K562 (cell line): Measurements from ENCODE around the gene PLEKHA1. TPM values are rescaled to one million over a fixed set of nuclear protein-coding genes. Genes with fewer than 3 reads are reported as not detected.

ENCODE experiments used
- ATAC-seq: fragments of 200-7000 bp; cut with Tn5 transposase; 3 replicates; pipeline ENCODE4 v1.9.1; 2020; ENCODE audit warnings: moderate library complexity
- BruUV-seq: library from RNA; stranded (reverse); fragments of 400-500 nt; replicated peaks from 2 replicates; lab custom pipeline; 2021; lab: Mats Ljungman, UMichigan
- CTCF ChIA-PET: fragments of 300-600 bp; formaldehyde crosslinking; extraction: SDS; loops from one replicate; lab custom pipeline; 2021; ENCODE audit warnings: low intra/inter-chr PET ratio; lab: Yijun Ruan, JAX
- POLR2A ChIA-PET: fragments of 300-600, 350-650 bp; sonication (Branson Sonifier 250); formaldehyde crosslinking; extraction: SDS; loops from one replicate; lab custom pipeline; 2021; ENCODE audit warnings: antibody characterized with exemption, inconsistent platforms; lab: Yijun Ruan, JAX
- DNase-seq, 4 experiments: peaks; one replicate each; pipeline versions ENCODE4 v3.0.0 to v3.0.0-alpha.2; 2011 to 2018; ENCODE audit warnings: low spot score in 3 of 4, mixed read lengths in 3 of 4; ENCODE audit errors: extremely low read depth in 1 of 4
- FAIRE-seq: peaks from 2 replicates; lab custom pipeline; 2011; peaks lifted over from hg19 to GRCh38; lab: Jason Lieb, UNC
- H2AFZ ChIP-seq: 2 replicates; pipeline ENCODE4 v1.6.0; 2011; ENCODE audit warnings: low read depth, low read length, control low read depth, inconsistent platforms
- H3K27ac ChIP-seq: fragments of 200-600 bp; 3 replicates; pipeline ENCODE4 v1.8.0; 2011; ENCODE audit warnings: low read depth, mild to moderate bottlenecking, control low read depth, inconsistent platforms, low read length, moderate library complexity, mixed read lengths; ENCODE audit errors: extremely low read depth
- H3K27me3 ChIP-seq, 2 experiments: fragments of 300-600 bp in 1 of 2; 2 replicates in 1 of 2; 3 replicates in 1 of 2; pipeline versions ENCODE4 v1.6.0 to v1.8.0; 2011; ENCODE audit warnings: inconsistent platforms in 2 of 2, low read length in 2 of 2, mild to moderate bottlenecking in 1 of 2, mixed read lengths in 1 of 2, moderate library complexity in 1 of 2; ENCODE audit not compliant: control insufficient read depth in 2 of 2, insufficient read depth in 2 of 2
- H3K36me3 ChIP-seq: fragments of 300-600 bp; 3 replicates; pipeline ENCODE4 v1.8.0; 2011; ENCODE audit warnings: mild to moderate bottlenecking, low read length, inconsistent platforms; ENCODE audit not compliant: control insufficient read depth, insufficient read depth
- H3K4me1 ChIP-seq, 2 experiments: fragments of 200-600 bp in 1 of 2; replicated peaks in 1 of 2; 2 replicates in 1 of 2; 3 replicates in 1 of 2; pipeline versions ENCODE4 v1.5.1 to v1.8.0; 2011; ENCODE audit warnings: inconsistent platforms in 2 of 2, low read length in 2 of 2, mild to moderate bottlenecking in 1 of 2, mixed read lengths in 1 of 2, moderate library complexity in 1 of 2; ENCODE audit not compliant: control insufficient read depth in 2 of 2, insufficient read depth in 2 of 2
- H3K4me2 ChIP-seq: 2 replicates; pipeline ENCODE4 v1.6.1; 2011; ENCODE audit warnings: low read length, control low read depth, inconsistent platforms, mixed read lengths; ENCODE audit not compliant: insufficient read depth
- H3K4me3 ChIP-seq: fragments of 200-600 bp; sonication (generic), shearing (Covaris generic); 2 replicates; pipeline ENCODE4 v1.5.1; 2016; ENCODE audit warnings: control low read depth, inconsistent platforms
- H3K79me2 ChIP-seq: fragments of 200-600 bp; 3 replicates; pipeline ENCODE4 v1.8.0; 2011; ENCODE audit warnings: low read length, inconsistent platforms; ENCODE audit not compliant: control insufficient read depth, insufficient read depth
- H3K9ac ChIP-seq, 2 experiments: 2 replicates each; pipeline versions ENCODE4 v1.6.0 to v1.6.1; 2011; ENCODE audit warnings: low read depth in 2 of 2, low read length in 2 of 2, control low read depth in 1 of 2, inconsistent platforms in 1 of 2, mild to moderate bottlenecking in 1 of 2, mixed read lengths in 1 of 2; ENCODE audit not compliant: insufficient read depth in 1 of 2
- H3K9me1 ChIP-seq: one replicate; pipeline ENCODE4 v1.6.0; 2011; ENCODE audit warnings: inconsistent platforms, mild to moderate bottlenecking, low read length, moderate library complexity; ENCODE audit not compliant: control insufficient read depth, insufficient read depth
- H3K9me3 ChIP-seq: replicated peaks from 2 replicates; pipeline ENCODE4 v1.5.1; 2011; ENCODE audit warnings: low read depth, low read length, inconsistent platforms; ENCODE audit not compliant: control insufficient read depth, insufficient read depth
- H4K20me1 ChIP-seq: replicated peaks from 2 replicates; pipeline ENCODE4 v1.6.1; 2011; ENCODE audit warnings: low read length, inconsistent platforms, mixed read lengths; ENCODE audit not compliant: control insufficient read depth, insufficient read depth
- BACH1 ChIP-seq: fragments of 200-800 bp; sonication (Bioruptor generic); IDR thresholded peaks from 2 replicates; pipeline ENCODE4 v1.6.1; 2016; ENCODE audit warnings: missing genetic modification characterization, missing compliant biosample characterization
- CBX2 ChIP-seq: fragments of 200-600 bp; sonication (generic); IDR thresholded peaks from one replicate; pipeline ENCODE4 v1.6.1; 2012; ENCODE audit warnings: mild to moderate bottlenecking, low read length, inconsistent platforms; ENCODE audit not compliant: insufficient read depth, poor library complexity, severe bottlenecking
- CEBPG ChIP-seq, 3 experiments: fragments of 200-800 bp in 1 of 3; sonication (Bioruptor generic) in 1 of 3; sonication (generic) in 1 of 3; formaldehyde crosslinking in 1 of 3; IDR thresholded peaks in 2 of 3; conservative IDR thresholded peaks in 1 of 3; 2 replicates each; pipeline versions ENCODE4 v1.6.1 to v1.8.0; 2016 to 2022; ENCODE audit warnings: missing compliant biosample characterization in 2 of 3, missing genetic modification characterization in 2 of 3, mild to moderate bottlenecking in 1 of 3, missing genetic modification reagents in 1 of 3
- ESRRA ChIP-seq: fragments of 450-650 bp; IDR thresholded peaks from 2 replicates; pipeline ENCODE4 v1.6.1; 2014; ENCODE audit warnings: low read depth, mild to moderate bottlenecking, moderate library complexity, borderline replicate concordance
- FOXK2 ChIP-seq, 2 experiments: fragments of 450-650 bp; IDR thresholded peaks in 1 of 2; conservative IDR thresholded peaks in 1 of 2; 2 replicates each; pipeline ENCODE4 v1.6.1; 2016; ENCODE audit warnings: low read depth in 2 of 2, mild to moderate bottlenecking in 1 of 2
- FOXM1 ChIP-seq, 2 experiments: fragments of 450-650 bp in 1 of 2; sonication (generic) in 1 of 2; formaldehyde crosslinking in 1 of 2; IDR thresholded peaks; 2 replicates each; pipeline versions ENCODE4 v1.6.1 to v1.9.0; 2017 to 2022; ENCODE audit warnings: low read depth in 2 of 2, mild to moderate bottlenecking in 2 of 2, missing genetic modification reagents in 1 of 2, moderate library complexity in 1 of 2
- MAFK ChIP-seq: IDR thresholded peaks from 2 replicates; pipeline ENCODE4 v1.6.1; 2011; ENCODE audit warnings: low read length, improper control_type of control experiment
- NONO ChIP-seq, 2 experiments: fragments of 200-400 bp in 1 of 2; fragments of 450-650 bp in 1 of 2; formaldehyde crosslinking in 1 of 2; IDR thresholded peaks; 2 replicates each; pipeline ENCODE4 v1.6.1; 2017; ENCODE audit warnings: low read depth in 2 of 2, mild to moderate bottlenecking in 2 of 2, moderate library complexity in 2 of 2, low read length in 1 of 2
- POLR3G ChIP-seq: IDR thresholded peaks from 2 replicates; pipeline ENCODE4 v1.6.1; 2011; ENCODE audit not compliant: insufficient read length, insufficient replicate concordance; ENCODE audit errors: extremely low read depth
- RNF2 ChIP-seq: sonication (generic); IDR thresholded peaks from 2 replicates; pipeline ENCODE4 v1.6.1; 2016
- THRAP3 ChIP-seq: fragments of 450-650 bp; IDR thresholded peaks from 2 replicates; pipeline ENCODE4 v1.6.1; 2016; ENCODE audit warnings: mild to moderate bottlenecking, inconsistent platforms, borderline replicate concordance
- TSC22D4 ChIP-seq: fragments of 450-650 bp; IDR thresholded peaks from 2 replicates; pipeline ENCODE4 v1.6.1; 2016; ENCODE audit warnings: missing genetic modification characterization, missing biosample characterization, control low read depth
- YY1 ChIP-seq, 3 experiments: IDR thresholded peaks; 2 replicates each; pipeline ENCODE4 v1.6.1; 2011; ENCODE audit warnings: low read length in 2 of 3, mild to moderate bottlenecking in 2 of 3, moderate library complexity in 2 of 3, borderline replicate concordance in 1 of 3, control low read depth in 1 of 3, low read depth in 1 of 3; ENCODE audit not compliant: insufficient read depth in 3 of 3, insufficient replicate concordance in 2 of 3, control insufficient read depth in 1 of 3, insufficient read length in 1 of 3; ENCODE audit errors: extremely low read depth in 1 of 3
- ZBTB8A ChIP-seq: fragments of 450-650 bp; IDR thresholded peaks from 2 replicates; pipeline ENCODE4 v1.6.1; 2018; ENCODE audit warnings: mild to moderate bottlenecking, moderate library complexity; ENCODE audit not compliant: partially characterized antibody
- ZKSCAN1 ChIP-seq: fragments of 150-350 bp; IDR thresholded peaks from 2 replicates; pipeline ENCODE4 v1.6.1; 2016; ENCODE audit warnings: low read depth, low read length
- in situ Hi-C: fragments of 300-500 bp; cut with MboI; formaldehyde crosslinking; loops from 4 replicates; pipeline ENCODE4 v1.15.0; 2018; ENCODE audit warnings: inconsistent platforms, mixed read lengths
- intact Hi-C: fragments of 100-400 bp; cut with micrococcal nuclease; formaldehyde crosslinking; loops from 2 replicates; pipeline ENCODE4 v1.14.2; 2022
- polyA plus RNA-seq, 8 experiments: library from polyadenylated mRNA; depleted of rRNA in 4 of 8; stranded (reverse) in 5 of 8; unstranded in 3 of 8; fragments of >200 nt; fragmentation: Nextera tagmentation in 2 of 8; fragmentation: Illumina TruSeq in 1 of 8; extraction: Ambion mirVana in 2 of 8; extraction: Trizol in 1 of 8; gene quantifications; 2 replicates each; pipeline versions ENCODE4 v1.2.1 to v1.2.3, GENCODE V29; 2011 to 2014; ENCODE audit warnings: inconsistent platforms in 1 of 8, missing spikeins in 1 of 8
- total RNA-seq, 7 experiments: library from RNA; depleted of rRNA in 6 of 7; stranded (reverse); fragments of >200 nt in 6 of 7; fragmentation: Illumina TruSeq in 2 of 7; extraction: Trizol in 2 of 7; gene quantifications; 2 replicates each; pipeline versions ENCODE4 v1.2.1 to v1.2.3, GENCODE V29; 2011 to 2021; ENCODE audit warnings: low replicate concordance in 1 of 7
- TF ChIP-seq, protein P1 (sequence below): fragments of 250-450 bp; sonication (Bioruptor Pico); IDR thresholded peaks from 2 replicates; pipeline ENCODE4 v1.8.0; 2021; ENCODE audit warnings: moderate library complexity, mild to moderate bottlenecking, inconsistent platforms
- TF ChIP-seq, protein P2 (sequence below): sonication (generic); formaldehyde crosslinking; IDR thresholded peaks from 2 replicates; pipeline ENCODE4 v1.4.0; 2020; ENCODE audit warnings: mild to moderate bottlenecking, missing genetic modification reagents
- TF ChIP-seq, protein P3 (sequence below): fragments of 250-450 bp; sonication (Bioruptor Pico); IDR thresholded peaks from 2 replicates; pipeline ENCODE4 v1.9.0; 2021; ENCODE audit warnings: mild to moderate bottlenecking

PLEKHA1 gene
- total and polyA plus RNA-seq, 9 of the 15 experiments (the other 6 are each of a cell fraction or from before 2014, with no cell fraction given): 0.05 to 4.7 (median 1.0) TPM

DNA sequence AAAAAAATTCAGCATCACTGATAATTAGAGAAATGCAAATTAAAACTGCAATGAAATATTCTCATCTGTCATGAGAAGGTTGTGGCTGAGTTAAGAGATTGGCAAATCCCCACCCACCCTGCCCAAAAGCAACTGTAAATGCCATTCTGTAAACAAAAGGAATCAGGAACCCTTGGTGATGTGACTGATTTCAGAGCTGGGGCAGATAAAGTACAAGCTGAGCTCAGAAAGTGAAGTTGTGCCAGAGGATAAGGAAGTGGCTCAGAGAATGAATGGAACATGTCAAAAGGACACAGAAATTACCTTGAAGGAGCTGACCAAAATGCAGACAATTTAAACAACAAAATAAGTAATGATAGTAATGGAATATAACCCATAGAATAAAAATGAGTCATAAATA lies 47.2 kb downstream of the PLEKHA1 start:
- intact Hi-C loops: no loop called here
- TF ChIP-seq FOXK2 (conservative IDR thresholded peaks at IDR 0.05 in 1 of 2, IDR thresholded peaks at IDR 0.05 in 1 of 2; ENCODE audit: low read depth in 2 of 2) (no peak), TSC22D4 (tag) (no peak), POLR3G (no peak), MAFK (no peak), ZBTB8A (no peak), CBX2 (no peak), ZKSCAN1 (no peak), ESRRA (no peak), BACH1 (tag) (no peak), YY1 (IDR thresholded peaks at IDR 0.05; ENCODE audit: borderline replicate concordance in 1 of 3, control insufficient read depth in 1 of 3, extremely low read depth in 1 of 3, insufficient read depth in 3 of 3, insufficient read length in 1 of 3, insufficient replicate concordance in 2 of 3, low read depth in 1 of 3, low read length in 2 of 3) (no peak), NONO (IDR thresholded peaks at IDR 0.05; ENCODE audit: low read depth in 2 of 2, low read length in 1 of 2) (no peak), CEBPG (CRISPR knock-in tag; IDR thresholded peaks at IDR 0.05) (no peak), CEBPG (tag; conservative IDR thresholded peaks at IDR 0.05 in 1 of 2, IDR thresholded peaks at IDR 0.05 in 1 of 2) (no peak), FOXM1 (IDR thresholded peaks at IDR 0.05; ENCODE audit: low read depth) (no peak), FOXM1 (CRISPR knock-in tag; IDR thresholded peaks at IDR 0.05; ENCODE audit: low read depth) (no peak), RNF2 (no peak), THRAP3 (no peak)
- TF ChIP-seq, protein P1, sequence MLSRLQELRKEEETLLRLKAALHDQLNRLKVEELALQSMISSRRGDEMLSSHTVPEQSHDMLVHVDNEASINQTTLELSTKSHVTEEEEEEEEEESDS (CRISPR knock-in tag): no peak
- TF ChIP-seq, protein P2, sequence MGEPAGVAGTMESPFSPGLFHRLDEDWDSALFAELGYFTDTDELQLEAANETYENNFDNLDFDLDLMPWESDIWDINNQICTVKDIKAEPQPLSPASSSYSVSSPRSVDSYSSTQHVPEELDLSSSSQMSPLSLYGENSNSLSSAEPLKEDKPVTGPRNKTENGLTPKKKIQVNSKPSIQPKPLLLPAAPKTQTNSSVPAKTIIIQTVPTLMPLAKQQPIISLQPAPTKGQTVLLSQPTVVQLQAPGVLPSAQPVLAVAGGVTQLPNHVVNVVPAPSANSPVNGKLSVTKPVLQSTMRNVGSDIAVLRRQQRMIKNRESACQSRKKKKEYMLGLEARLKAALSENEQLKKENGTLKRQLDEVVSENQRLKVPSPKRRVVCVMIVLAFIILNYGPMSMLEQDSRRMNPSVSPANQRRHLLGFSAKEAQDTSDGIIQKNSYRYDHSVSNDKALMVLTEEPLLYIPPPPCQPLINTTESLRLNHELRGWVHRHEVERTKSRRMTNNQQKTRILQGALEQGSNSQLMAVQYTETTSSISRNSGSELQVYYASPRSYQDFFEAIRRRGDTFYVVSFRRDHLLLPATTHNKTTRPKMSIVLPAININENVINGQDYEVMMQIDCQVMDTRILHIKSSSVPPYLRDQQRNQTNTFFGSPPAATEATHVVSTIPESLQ: no peak
- TF ChIP-seq, protein P3, sequence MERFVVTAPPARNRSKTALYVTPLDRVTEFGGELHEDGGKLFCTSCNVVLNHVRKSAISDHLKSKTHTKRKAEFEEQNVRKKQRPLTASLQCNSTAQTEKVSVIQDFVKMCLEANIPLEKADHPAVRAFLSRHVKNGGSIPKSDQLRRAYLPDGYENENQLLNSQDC (CRISPR knock-in tag): no peak
- no peak overlapping the region for H3K27ac ChIP-seq
- no peak overlapping the region for H3K4me2 ChIP-seq
- no peak overlapping the region for H3K4me3 ChIP-seq
- H3K36me3 ChIP-seq: no peaks in the 10 kb centered on the region
- H4K20me1 ChIP-seq: no peaks in the 10 kb centered on the region
- BruUV-seq: no TSS peak
- H3K9me1 ChIP-seq: no peaks in the 10 kb centered on the region
- ChIA-PET CTCF (no interaction called here), POLR2A (interaction anchor here (0.6 kb wide), 1 partner anchor 46 kb away, joined by 5 read pairs; no protein-coding TSS in a partner anchor)
- H2AFZ ChIP-seq: no peak overlapping the region
- FAIRE-seq: no peak
- H3K9ac ChIP-seq: no peak overlapping the region
- H3K4me1 ChIP-seq: no peaks in the 10 kb centered on the region
- H3K9me3 ChIP-seq: no peaks in the 10 kb centered on the region
- ATAC-seq: no peak
- no peaks in the 10 kb centered on the region for H3K79me2 ChIP-seq
- in situ Hi-C loops: no loop called here
- no peaks in the 10 kb centered on the region for H3K27me3 ChIP-seq
- no peak for DNase-seq
